ENCODE results near the gene DPAGT1.
"Not testable (repeated sequence)": the region's sequence is repeated elsewhere in the genome, so short reads cannot be mapped to it uniquely, and the experiment has no call there.

Gene DPAGT1

GRCh38 chr11:119115484-119116234 lies 14.0 kb upstream of the DPAGT1 start:
- DNase-seq, result no peak

GRCh38 chr11:119114351-119114750 lies 12.7 kb upstream of the DPAGT1 start:
- no peak for DNase-seq

- DNase-seq, result no peak
Measured at GRCh38 chr11:119113716-119114115, 12.1 kb upstream of the DPAGT1 start.

GRCh38 chr11:119112314-119113020 lies 10.8 kb upstream of the DPAGT1 start:
- DNase-seq, result no peak

- no peak for DNase-seq
Measured at GRCh38 chr11:119111361-119111925, 9.8 kb upstream of the DPAGT1 start.

GRCh38 chr11:119110439-119110838 lies 8.8 kb upstream of the DPAGT1 start:
- DNase-seq, result no peak

GRCh38 chr11:119109843-119110242 lies 8.2 kb upstream of the DPAGT1 start:
- DNase-seq, result no peak

GRCh38 chr11:119108857-119109221 lies 7.2 kb upstream of the DPAGT1 start:
- no peak for DNase-seq

- DNase-seq, result no peak
Measured at GRCh38 chr11:119108146-119108856, 6.6 kb upstream of the DPAGT1 start.

GRCh38 chr11:119107538-119108145 lies 6.0 kb upstream of the DPAGT1 start:
- DNase-seq, result no peak

GRCh38 chr11:119106564-119107537 lies 5.2 kb upstream of the DPAGT1 start, which contains the start of gene C2CD2L:
Gene C2CD2L, plus strand, starts transcription at chr11:119107344. Its CDS starts 398 bp downstream, at chr11:119107742.
- peak; percentile 87 for DNase-seq

- no peak for DNase-seq
Measured at GRCh38 chr11:119103793-119104192, 2.1 kb upstream of the DPAGT1 start.

GRCh38 chr11:119103161-119103664 lies 1.6 kb upstream of the DPAGT1 start:
- not testable (repeated sequence) for DNase-seq

- no peak for DNase-seq
Measured at GRCh38 chr11:119100994-119101758, 477 bp downstream of the DPAGT1 start.

- no peak for DNase-seq
Measured at GRCh38 chr11:119100246-119100970, 1.2 kb downstream of the DPAGT1 start.

GRCh38 chr11:119099711-119100110 lies 1.9 kb downstream of the DPAGT1 start:
- no peak for DNase-seq

- DNase-seq, result peak; percentile 99
Measured at GRCh38 chr11:119095066-119095880, 6.4 kb downstream of the DPAGT1 start.

GRCh38 chr11:119094816-119095065 lies 6.9 kb downstream of the DPAGT1 start:
- no peak for DNase-seq

Data from effector CD8-positive, alpha-beta T cell (primary cell).